GM10248 (cell line): ENCODE data around the gene CARD11.

Experiments
- CTCF ChIA-PET: fragments of 300-600 bp; sonication (Branson Sonifier 250); formaldehyde crosslinking; extraction: SDS; loops from one replicate; lab custom pipeline; 2021; ENCODE audit warnings: antibody characterized with exemption; lab: Yijun Ruan, JAX
- POLR2A ChIA-PET: fragments of 350-650 bp; sonication (Branson Sonifier 250); formaldehyde crosslinking; extraction: SDS; loops from one replicate; lab custom pipeline; 2020; ENCODE audit warnings: antibody characterized with exemption; lab: Yijun Ruan, JAX
- DNase-seq: peaks from one replicate; pipeline ENCODE4 v3.0.0; 2012; ENCODE audit errors: extremely low spot score
- TF ChIP-seq, protein P1 (sequence below): IDR thresholded peaks from 2 replicates; pipeline ENCODE4 v1.5.1; 2012; ENCODE audit warnings: mild to moderate bottlenecking, low read depth; ENCODE audit errors: extremely low read depth, missing control alignments, control extremely low read depth

CARD11 gene

DNA sequence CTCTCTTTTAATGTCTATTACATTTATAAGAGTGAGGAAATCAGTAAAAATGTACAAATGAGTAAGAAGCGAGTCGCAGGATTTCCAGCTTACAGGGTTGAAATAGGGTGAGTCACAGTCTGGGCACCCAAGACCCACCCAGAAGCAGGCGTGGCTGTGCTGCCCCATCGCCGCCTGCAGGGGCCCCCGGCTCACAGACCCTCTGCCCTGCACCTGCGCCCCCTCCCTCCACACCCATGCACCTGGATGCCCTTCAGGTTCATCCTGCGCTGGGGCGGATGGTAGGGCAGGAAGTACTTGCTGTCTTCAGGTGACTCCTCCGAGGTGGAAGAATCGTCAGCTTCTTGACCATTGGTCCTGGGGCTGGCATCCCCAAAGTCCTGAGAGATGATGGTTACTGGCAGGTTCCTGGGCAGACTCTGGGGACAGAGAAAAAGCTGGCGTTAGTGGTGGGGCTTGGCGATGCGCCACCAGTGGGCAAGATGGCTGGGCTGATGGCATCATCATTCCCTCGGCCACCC, 109.4 kb downstream of the CARD11 start:
- ChIA-PET CTCF (interaction anchor here (1.1 kb wide), 1 partner anchor 10 kb away, joined by 4 read pairs; no protein-coding TSS in a partner anchor), POLR2A (no interaction called here)
- TF ChIP-seq, protein P1, sequence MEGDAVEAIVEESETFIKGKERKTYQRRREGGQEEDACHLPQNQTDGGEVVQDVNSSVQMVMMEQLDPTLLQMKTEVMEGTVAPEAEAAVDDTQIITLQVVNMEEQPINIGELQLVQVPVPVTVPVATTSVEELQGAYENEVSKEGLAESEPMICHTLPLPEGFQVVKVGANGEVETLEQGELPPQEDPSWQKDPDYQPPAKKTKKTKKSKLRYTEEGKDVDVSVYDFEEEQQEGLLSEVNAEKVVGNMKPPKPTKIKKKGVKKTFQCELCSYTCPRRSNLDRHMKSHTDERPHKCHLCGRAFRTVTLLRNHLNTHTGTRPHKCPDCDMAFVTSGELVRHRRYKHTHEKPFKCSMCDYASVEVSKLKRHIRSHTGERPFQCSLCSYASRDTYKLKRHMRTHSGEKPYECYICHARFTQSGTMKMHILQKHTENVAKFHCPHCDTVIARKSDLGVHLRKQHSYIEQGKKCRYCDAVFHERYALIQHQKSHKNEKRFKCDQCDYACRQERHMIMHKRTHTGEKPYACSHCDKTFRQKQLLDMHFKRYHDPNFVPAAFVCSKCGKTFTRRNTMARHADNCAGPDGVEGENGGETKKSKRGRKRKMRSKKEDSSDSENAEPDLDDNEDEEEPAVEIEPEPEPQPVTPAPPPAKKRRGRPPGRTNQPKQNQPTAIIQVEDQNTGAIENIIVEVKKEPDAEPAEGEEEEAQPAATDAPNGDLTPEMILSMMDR: no peak
- DNase-seq: no peak

DNA sequence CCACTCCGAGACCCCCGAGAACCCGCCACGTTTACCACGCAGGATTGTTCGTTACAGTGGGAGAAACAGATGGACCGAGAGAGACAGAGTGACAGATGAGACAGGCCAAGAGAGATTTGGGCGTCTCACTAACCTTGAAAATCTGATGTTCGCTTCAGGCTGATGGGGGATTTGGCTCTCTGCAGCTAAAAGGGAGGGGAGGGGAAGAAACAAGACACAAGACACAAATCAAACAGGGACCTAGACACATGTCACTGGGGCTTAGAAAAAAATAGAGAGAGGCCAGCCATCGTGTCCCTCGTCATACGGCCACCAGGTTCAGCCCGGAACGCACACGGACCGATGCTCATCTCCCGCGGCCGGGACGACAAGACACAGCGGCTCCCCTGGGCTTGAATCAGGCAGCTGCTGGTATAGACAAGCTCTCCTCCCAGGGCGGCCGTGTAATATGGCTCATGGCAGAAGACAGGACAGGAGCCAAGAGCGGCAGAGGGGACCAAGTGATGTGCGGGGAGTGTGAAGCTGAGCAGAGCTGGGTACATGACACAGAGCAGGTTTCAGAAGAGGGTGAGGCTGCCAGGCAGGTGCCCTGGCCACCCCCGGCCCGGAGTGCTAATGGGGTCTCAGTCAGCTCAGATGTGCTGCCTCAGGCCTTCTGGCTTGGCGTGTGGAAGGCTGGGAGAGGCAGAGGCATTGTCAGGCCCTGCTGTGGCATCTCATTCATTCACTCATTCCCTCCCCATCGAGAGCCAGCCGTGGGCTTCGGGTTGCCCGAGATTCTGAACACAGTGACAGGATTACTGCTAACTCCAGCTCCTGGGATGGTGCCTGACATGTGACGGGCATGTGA, 111.0 kb downstream of the CARD11 start:
- ChIA-PET CTCF (interaction anchor here (1.5 to 1.8 kb wide), 2 partner anchors 9 to 10 kb away, joined by 3 to 4 read pairs; no protein-coding TSS in a partner anchor), POLR2A (no interaction called here)
- no peak for DNase-seq
- TF ChIP-seq, protein P1: no peak

DNA sequence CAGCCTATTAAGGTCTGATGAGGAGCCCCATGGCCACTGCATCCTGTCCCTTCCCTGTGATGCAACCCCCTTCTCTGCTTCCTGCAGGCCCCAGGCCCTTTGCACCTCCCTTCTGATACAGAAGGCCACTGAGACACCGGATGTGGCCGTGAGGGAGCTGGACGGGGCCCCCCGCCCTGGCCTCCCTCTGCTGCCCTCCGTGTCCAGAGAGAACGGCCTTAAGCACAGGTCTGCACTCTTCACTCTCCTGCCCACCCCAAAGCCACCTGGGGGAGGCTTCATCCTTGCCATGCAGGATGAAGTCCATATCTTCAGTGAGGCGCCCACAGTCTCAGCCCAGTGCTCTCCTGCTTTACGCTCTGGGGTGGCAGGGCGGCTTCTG, 112.6 kb downstream of the CARD11 start:
- ChIA-PET CTCF (no interaction called here), POLR2A (no interaction called here)
- TF ChIP-seq, protein P1: no peak
- DNase-seq: no peak

DNA sequence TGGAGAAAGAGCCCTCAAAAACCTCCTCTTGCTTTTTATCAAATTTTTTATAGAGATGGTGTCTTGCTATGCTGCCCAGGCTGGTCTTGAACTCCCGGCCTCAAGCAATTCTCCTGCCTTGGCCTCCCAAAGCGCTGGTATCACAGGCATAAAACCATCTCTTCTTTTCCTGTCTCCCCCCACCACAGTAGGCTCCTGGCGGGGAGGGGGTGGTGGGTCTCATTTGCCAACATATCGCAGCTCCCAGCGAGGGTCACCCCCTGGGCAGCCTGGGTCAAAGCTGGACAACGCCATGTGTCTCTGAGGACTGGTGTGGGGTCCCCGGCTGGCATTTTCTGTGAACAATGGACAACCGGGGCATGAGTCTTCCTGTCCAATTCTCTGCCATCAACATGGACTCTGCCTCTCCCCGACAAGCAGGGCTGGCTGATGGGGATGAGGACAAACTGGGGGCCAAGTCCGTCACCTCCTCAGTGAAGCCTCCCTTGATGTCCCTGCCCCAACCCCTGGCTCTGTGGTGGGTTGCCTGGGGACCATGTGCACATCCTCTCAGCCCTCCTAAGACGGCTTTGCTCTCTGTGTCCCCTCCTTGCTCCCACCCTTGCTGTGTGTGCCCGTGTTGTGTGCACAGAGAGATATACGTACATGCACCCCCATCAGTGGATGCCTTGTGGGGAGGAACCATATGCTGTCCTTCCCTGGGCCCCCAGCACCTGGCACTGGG, 113.2 kb downstream of the CARD11 start:
- TF ChIP-seq, protein P1: no peak
- DNase-seq: no peak
- CTCF ChIA-PET: no interaction called here

DNA sequence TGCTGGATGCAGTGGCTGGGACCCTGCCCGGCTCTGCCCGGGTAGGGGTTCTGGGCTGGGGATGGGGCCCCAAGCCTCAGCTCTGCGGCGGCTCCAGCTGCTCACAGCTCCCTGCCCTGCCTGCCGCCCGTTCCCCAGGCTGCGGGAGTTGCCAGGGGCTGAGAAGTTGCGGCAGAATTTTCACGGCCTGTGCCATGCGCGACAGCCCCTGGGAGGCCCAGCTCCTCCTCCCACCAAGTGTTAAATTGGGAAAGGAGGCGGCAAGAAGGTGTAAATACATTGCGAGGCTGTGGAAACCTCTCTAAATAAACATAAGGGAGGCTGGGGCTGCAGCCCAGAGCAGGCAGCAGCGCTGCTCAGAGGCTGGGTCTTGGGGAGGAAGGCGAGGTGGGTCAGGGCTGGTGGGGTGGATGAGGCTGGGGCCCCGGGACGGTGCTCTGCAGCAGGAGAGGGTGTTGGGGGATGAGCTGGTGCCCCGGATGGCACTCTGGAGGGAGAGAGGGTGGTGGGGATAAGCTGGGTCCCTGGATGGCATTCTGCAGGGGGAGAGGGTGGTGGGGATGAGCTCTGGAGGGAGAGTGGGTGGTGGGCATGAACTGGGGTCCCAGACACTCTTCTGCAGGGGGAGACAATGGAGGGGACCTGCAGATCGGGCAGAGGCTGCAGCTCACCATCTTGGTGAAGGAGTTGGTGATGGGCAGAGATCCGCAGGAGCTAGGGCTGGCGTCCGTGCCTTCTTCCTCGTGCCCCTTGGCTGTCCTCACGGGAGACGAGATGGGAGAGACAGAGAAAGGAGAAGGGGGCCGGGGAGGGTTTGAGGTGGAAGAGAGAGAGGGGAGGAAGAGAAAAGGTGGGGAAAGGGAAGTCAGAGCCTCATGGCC, 114.1 kb downstream of the CARD11 start:
- POLR2A ChIA-PET: no interaction called here

More for the DNA sequence above, 113.2 kb downstream of the CARD11 start:
- POLR2A ChIA-PET: no interaction called here

More for the DNA sequence above, 114.1 kb downstream of the CARD11 start:
- CTCF ChIA-PET: interaction anchor here (1.5 kb wide), 1 partner anchor 15 kb away, joined by 3 read pairs; no protein-coding TSS in a partner anchor
- no peak for DNase-seq
- TF ChIP-seq, protein P1: no peak
